Fibroblast of villous mesenchyme (primary cell): Measurements from ENCODE around the gene SLC22A15. TPM values are rescaled to one million over a fixed set of nuclear protein-coding genes. Genes with fewer than 3 reads are reported as not detected.
"Not testable (repeated sequence)": the region's sequence is repeated elsewhere in the genome, so short reads cannot be mapped to it uniquely, and the experiment has no call there.

Experiments
- DNase-seq: peaks from one replicate; pipeline ENCODE4 v3.0.0-alpha.2; 2010; ENCODE audit warnings: low read depth
- H3K4me3 ChIP-seq: 2 replicates; pipeline ENCODE4 v1.5.1; 2011; ENCODE audit warnings: low read depth, mild to moderate bottlenecking, low read length
- CTCF ChIP-seq: IDR thresholded peaks from 2 replicates; pipeline ENCODE4 v1.5.1; 2012; ENCODE audit warnings: low read depth, mild to moderate bottlenecking, low read length; ENCODE audit not compliant: insufficient read depth
- total RNA-seq: library from RNA; depleted of rRNA; stranded (reverse); fragments of >200 nt; gene quantifications from 2 replicates; pipeline ENCODE4 v1.2.3, GENCODE V29; 2012

Gene SLC22A15
- total RNA-seq, 1 donor, result 7.8 TPM

GRCh38 chr1:115980998-115981993, 5.0 kb downstream of the SLC22A15 start:
- peak; percentile 52 for DNase-seq
- TF ChIP-seq CTCF, result peak; percentile 70
- no peak overlapping the region for H3K4me3 ChIP-seq

- no peak for TF ChIP-seq CTCF
- no peak overlapping the region for H3K4me3 ChIP-seq
- DNase-seq, result no peak
Observed at GRCh38 chr1:115982400-115982799, 6.1 kb downstream of the SLC22A15 start.

- no peak overlapping the region for H3K4me3 ChIP-seq
- TF ChIP-seq CTCF, result no peak
- DNase-seq, result no peak
Observed at GRCh38 chr1:115983584-115983983, 7.3 kb downstream of the SLC22A15 start.

- no peak for TF ChIP-seq CTCF
- DNase-seq, result no peak
- H3K4me3 ChIP-seq, result no peak overlapping the region
Observed at GRCh38 chr1:115987623-115988022, 11.3 kb downstream of the SLC22A15 start.

GRCh38 chr1:115988953-115989352, 12.6 kb downstream of the SLC22A15 start:
- DNase-seq, result no peak
- no peak for TF ChIP-seq CTCF
- no peak overlapping the region for H3K4me3 ChIP-seq

GRCh38 chr1:115989699-115990098, 13.4 kb downstream of the SLC22A15 start:
- no peak overlapping the region for H3K4me3 ChIP-seq
- DNase-seq, result no peak
- no peak for TF ChIP-seq CTCF

- no peak overlapping the region for H3K4me3 ChIP-seq
- no peak for DNase-seq
- TF ChIP-seq CTCF, result no peak
Observed at GRCh38 chr1:115991909-115992308, 15.6 kb downstream of the SLC22A15 start.

GRCh38 chr1:115997921-115998320, 21.6 kb downstream of the SLC22A15 start:
- DNase-seq, result not testable (repeated sequence)

More at GRCh38 chr1:115997921-115998320, 21.6 kb downstream of the SLC22A15 start:
- not testable (repeated sequence) for H3K4me3 ChIP-seq
